Measurements from ENCODE around the gene MBOAT2. TPM values are rescaled to one million over a fixed set of nuclear protein-coding genes. Genes with fewer than 3 reads are reported as not detected.
"Not testable (repeated sequence)": the region's sequence is repeated elsewhere in the genome, so short reads cannot be mapped to it uniquely, and the experiment has no call there.

The MBOAT2 gene
- total RNA-seq, 4 donors from 2014 or later, result 20.5 to 42.8 (median 24.4) TPM

DNA sequence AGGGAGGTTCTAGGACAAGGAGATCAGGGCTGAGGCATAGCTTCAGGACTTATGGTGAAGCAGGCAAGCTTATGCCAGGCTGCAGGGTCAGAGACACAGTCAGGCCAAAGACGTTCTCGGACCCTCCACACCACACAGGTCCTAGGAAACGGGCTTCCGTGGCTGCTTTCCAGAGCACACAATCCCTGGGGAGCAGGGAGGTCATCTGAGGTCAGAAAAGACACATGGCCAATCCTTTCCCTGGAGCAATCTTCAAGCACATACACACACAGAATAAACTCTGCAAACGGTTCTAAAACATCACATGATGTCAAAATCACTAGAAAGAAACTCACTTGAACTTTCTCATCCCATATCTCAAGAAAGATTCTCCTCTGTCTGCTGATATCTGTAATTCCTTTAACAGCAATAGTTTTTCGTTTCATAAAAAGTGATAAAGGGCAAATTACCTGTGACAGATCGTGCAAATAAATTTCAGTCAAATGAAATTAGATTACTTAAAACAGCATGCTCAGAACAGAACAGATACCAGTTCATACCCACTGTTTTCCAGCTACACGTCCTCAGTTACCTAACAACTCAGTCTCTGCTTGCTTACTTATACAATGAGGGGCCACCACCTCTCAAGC lies 63.9 kb downstream of the MBOAT2 start:
- TF ChIP-seq POLR2A (IDR thresholded peaks at IDR 0.05), result no peak
- TF ChIP-seq, protein P1, sequence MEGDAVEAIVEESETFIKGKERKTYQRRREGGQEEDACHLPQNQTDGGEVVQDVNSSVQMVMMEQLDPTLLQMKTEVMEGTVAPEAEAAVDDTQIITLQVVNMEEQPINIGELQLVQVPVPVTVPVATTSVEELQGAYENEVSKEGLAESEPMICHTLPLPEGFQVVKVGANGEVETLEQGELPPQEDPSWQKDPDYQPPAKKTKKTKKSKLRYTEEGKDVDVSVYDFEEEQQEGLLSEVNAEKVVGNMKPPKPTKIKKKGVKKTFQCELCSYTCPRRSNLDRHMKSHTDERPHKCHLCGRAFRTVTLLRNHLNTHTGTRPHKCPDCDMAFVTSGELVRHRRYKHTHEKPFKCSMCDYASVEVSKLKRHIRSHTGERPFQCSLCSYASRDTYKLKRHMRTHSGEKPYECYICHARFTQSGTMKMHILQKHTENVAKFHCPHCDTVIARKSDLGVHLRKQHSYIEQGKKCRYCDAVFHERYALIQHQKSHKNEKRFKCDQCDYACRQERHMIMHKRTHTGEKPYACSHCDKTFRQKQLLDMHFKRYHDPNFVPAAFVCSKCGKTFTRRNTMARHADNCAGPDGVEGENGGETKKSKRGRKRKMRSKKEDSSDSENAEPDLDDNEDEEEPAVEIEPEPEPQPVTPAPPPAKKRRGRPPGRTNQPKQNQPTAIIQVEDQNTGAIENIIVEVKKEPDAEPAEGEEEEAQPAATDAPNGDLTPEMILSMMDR (IDR thresholded peaks at IDR 0.05), result no peak
- Histone ChIP-seq H3K4me1 (no peaks in the 10 kb centered on the region), H3K4me3 (replicated peaks in 1 of 3) (no peak overlapping the region), H3K27me3 (no peaks in the 10 kb centered on the region), H3K27ac (no peak overlapping the region), H3K36me3 (no peaks in the 10 kb centered on the region), H3K9me3 (no peaks in the 10 kb centered on the region)
- no peak for DNase-seq
- WGBS, 2 donors, result 61 to 62% methylated on average over 8 of the region's 8 CpGs
- intact Hi-C loops (cut with DNase I), result no loop called here

DNA sequence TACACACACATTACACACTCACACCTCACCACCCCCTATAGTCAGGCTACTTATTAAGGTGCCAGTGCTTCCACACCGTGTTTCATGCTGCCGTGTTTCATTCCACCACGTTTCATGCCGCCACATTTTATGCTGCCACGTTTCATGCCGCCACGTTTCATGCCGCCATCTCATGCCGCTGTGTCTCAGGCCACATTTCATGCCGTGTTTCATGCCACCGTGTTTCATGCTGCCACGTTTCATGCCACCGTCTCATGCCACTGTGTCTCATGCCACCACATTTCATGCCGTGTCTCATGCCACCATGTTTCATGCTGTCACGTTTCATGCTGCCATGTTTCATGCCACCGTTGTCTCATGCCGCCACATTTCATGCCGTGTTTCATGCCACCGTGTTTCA lies 65.1 kb downstream of the MBOAT2 start:
- no peaks in the 10 kb centered on the region for H3K27me3 ChIP-seq
- no peak overlapping the region for H3K27ac ChIP-seq
- intact Hi-C loops (cut with DNase I), result no loop called here
- no peaks in the 10 kb centered on the region for H3K4me1 ChIP-seq
- H3K4me3 ChIP-seq (replicated peaks in 1 of 3), result no peak overlapping the region
- no peaks in the 10 kb centered on the region for H3K36me3 ChIP-seq
- no peaks in the 10 kb centered on the region for H3K9me3 ChIP-seq
- no peak for DNase-seq
- TF ChIP-seq, protein P1 (IDR thresholded peaks at IDR 0.05), result no peak
- no peak for TF ChIP-seq POLR2A (IDR thresholded peaks at IDR 0.05)
- 94 to 98% methylated on average over 19 of the region's 19 CpGs for WGBS, 2 donors

- no peak for DNase-seq
- H3K27me3 ChIP-seq, result no peaks in the 10 kb centered on the region
- H3K27ac ChIP-seq, result no peak overlapping the region
- intact Hi-C loops (cut with DNase I), result no loop called here
- no peaks in the 10 kb centered on the region for H3K4me1 ChIP-seq
- H3K9me3 ChIP-seq, result no peaks in the 10 kb centered on the region
- no peak for TF ChIP-seq POLR2A (IDR thresholded peaks at IDR 0.05)
- TF ChIP-seq, protein P1 (IDR thresholded peaks at IDR 0.05), result no peak
- no peaks in the 10 kb centered on the region for H3K36me3 ChIP-seq
- no peak overlapping the region for H3K4me3 ChIP-seq (replicated peaks in 1 of 3)
- 91 to 95% methylated on average over 3 of the region's 3 CpGs for WGBS, 2 donors
Measured at GRCh38 chr2:8935982-8936381, 67.5 kb downstream of the MBOAT2 start.

DNA sequence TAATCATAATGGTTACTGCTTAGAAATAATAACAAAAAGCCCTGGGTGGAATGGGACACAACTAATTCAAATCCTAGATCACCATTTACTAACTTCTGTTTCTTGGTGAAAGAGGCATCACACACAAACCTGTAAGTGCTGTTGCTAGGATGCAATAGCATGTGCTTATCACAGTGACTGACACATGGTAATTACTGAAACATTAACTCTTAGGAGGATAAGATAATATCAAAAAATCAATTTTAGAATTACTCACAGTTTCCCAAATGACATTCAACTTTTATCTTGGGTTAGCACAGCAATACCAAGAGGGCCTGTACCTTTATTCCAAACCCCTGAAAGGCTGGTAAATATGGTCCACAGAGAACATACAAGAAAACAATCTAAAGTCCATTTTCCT lies 69.1 kb downstream of the MBOAT2 start:
- Histone ChIP-seq H3K36me3 (no peaks in the 10 kb centered on the region), H3K27me3 (no peaks in the 10 kb centered on the region), H3K27ac (no peak overlapping the region), H3K4me1 (peaks cover 0 to 5% of the 10 kb centered on the region in 2 donors), H3K9me3 (no peaks in the 10 kb centered on the region), H3K4me3 (replicated peaks in 1 of 3) (no peak overlapping the region)
- intact Hi-C loops (cut with DNase I), result no loop called here
- no peak for TF ChIP-seq POLR2A (IDR thresholded peaks at IDR 0.05)
- TF ChIP-seq, protein P1 (IDR thresholded peaks at IDR 0.05), result no peak
- no peak for DNase-seq

DNA sequence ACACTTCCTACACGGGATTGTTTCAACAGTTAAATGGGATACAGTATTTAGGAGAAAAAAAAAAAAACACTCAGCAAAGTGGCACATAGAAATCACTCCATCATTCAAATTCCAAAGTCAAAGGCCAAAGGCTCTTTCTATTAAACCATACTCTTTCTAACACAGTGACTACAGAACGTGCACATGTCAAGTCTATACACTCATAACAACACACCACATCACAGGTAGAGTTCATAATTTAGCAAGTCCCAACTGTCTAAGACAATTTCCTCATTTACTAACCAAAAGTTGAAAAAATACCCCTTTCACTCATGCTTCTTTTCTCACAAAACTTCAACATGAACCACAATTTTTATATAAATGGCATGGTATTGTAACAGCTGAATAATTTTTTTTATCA lies 70.8 kb downstream of the MBOAT2 start:
- Histone ChIP-seq H3K36me3 (no peaks in the 10 kb centered on the region), H3K27me3 (no peaks in the 10 kb centered on the region), H3K27ac (no peak overlapping the region), H3K4me3 (replicated peaks in 1 of 3) (no peak overlapping the region), H3K4me1 (peaks cover 0 to 5% of the 10 kb centered on the region in 2 donors), H3K9me3 (no peaks in the 10 kb centered on the region)
- no peak for DNase-seq
- 84 to 86% methylated on average over 2 of the region's 2 CpGs for WGBS, 2 donors
- TF ChIP-seq, protein P1 (IDR thresholded peaks at IDR 0.05), result no peak
- TF ChIP-seq POLR2A (IDR thresholded peaks at IDR 0.05), result no peak
- intact Hi-C loops (cut with DNase I), result no loop called here

- intact Hi-C loops (cut with DNase I); H3K4me3 ChIP-seq (replicated peaks in 1 of 3); H3K4me1 ChIP-seq; H3K36me3 ChIP-seq; DNase-seq; H3K9me3 ChIP-seq; H3K27me3 ChIP-seq; H3K27ac ChIP-seq: not testable (repeated sequence)
- WGBS, 2 donors, result 94 to 98% methylated on average over 5 of the region's 5 CpGs
Measured at GRCh38 chr2:8930185-8930584, 73.3 kb downstream of the MBOAT2 start.
